Activated CD8-positive, alpha-beta T cell treated with anti-CD3 and anti-CD28 coated beads, Interleukin-2, amount 10 ng/mL, durations not matched to agents 7 days and 5 days (primary cell): ENCODE measurements around the gene NCEH1. TPM values are rescaled to one million over a fixed set of nuclear protein-coding genes. Genes with fewer than 3 reads are reported as not detected.
"Not testable (repeated sequence)": the region's sequence is repeated elsewhere in the genome, so short reads cannot be mapped to it uniquely, and the experiment has no call there.

Source experiments
- ATAC-seq: fragments of 150-1000 bp; cut with Tn5 transposase; one replicate; pipeline ENCODE4 v1.10.0; 2021; ENCODE audit warnings: moderate library complexity
- CTCF ChIA-PET: fragments of 350-600 bp; sonication (Branson Sonifier 250); formaldehyde crosslinking; loops from one replicate; lab custom pipeline; 2021; ENCODE audit warnings: antibody characterized with exemption; lab: Charles Lee
- POLR2A ChIA-PET: fragments of 350-600 bp; sonication (Branson Sonifier 250); formaldehyde crosslinking; loops from one replicate; lab custom pipeline; 2021; ENCODE audit warnings: antibody characterized with exemption; lab: Charles Lee
- DNase-seq: peaks from one replicate; pipeline ENCODE4 v3.0.0-alpha.2; 2020
- H3K27ac Mint-ChIP-seq: one replicate; pipeline ENCODE4 v1.8.0; 2021; ENCODE audit warnings: mild to moderate bottlenecking, mixed read lengths
- H3K27me3 Mint-ChIP-seq: one replicate; pipeline ENCODE4 v1.8.0; 2021; ENCODE audit warnings: low read depth, mixed read lengths
- H3K36me3 Mint-ChIP-seq: one replicate; pipeline ENCODE4 v1.8.0; 2021; ENCODE audit warnings: low read depth, mixed read lengths
- H3K4me1 Mint-ChIP-seq: one replicate; pipeline ENCODE4 v1.8.0; 2021; ENCODE audit warnings: low read depth, mixed read lengths
- H3K4me3 Mint-ChIP-seq: one replicate; pipeline ENCODE4 v1.8.0; 2021; ENCODE audit warnings: mild to moderate bottlenecking, mixed read lengths
- H3K9me3 Mint-ChIP-seq: one replicate; pipeline ENCODE4 v1.8.0; 2022; ENCODE audit warnings: mixed read lengths; ENCODE audit not compliant: insufficient read depth
- total RNA-seq, 2 experiments: library from RNA; stranded (reverse); gene quantifications; one replicate each; pipeline ENCODE4 v1.2.3, GENCODE V29; 2021

NCEH1 gene
- total RNA-seq, 2 experiments from 2014 or later: 8.0 to 8.2 TPM

GRCh38 chr3:172707030-172707429 is 3.8 kb downstream of the NCEH1 start:
- no peaks in the 10 kb centered on the region for H3K9me3 Mint-ChIP-seq
- CTCF ChIA-PET: interaction anchor here (1.9 to 2.1 kb wide), 2 partner anchors 34 to 375 kb away, joined by 5 to 8 read pairs; no protein-coding TSS in a partner anchor
- H3K4me3 Mint-ChIP-seq: no peak overlapping the region
- ATAC-seq (no peak), DNase-seq (no peak)
- no peak overlapping the region for H3K27ac Mint-ChIP-seq
- H3K36me3 Mint-ChIP-seq: no peaks in the 10 kb centered on the region
- no peaks in the 10 kb centered on the region for H3K27me3 Mint-ChIP-seq
- peaks cover 18% of the 10 kb centered on the region for H3K4me1 Mint-ChIP-seq
- POLR2A ChIA-PET: no interaction called here

- DNase-seq: no peak
- H3K36me3 Mint-ChIP-seq: no peaks in the 10 kb centered on the region
- no peaks in the 10 kb centered on the region for H3K9me3 Mint-ChIP-seq
- peaks cover 20% of the 10 kb centered on the region for H3K4me1 Mint-ChIP-seq
- H3K27me3 Mint-ChIP-seq: no peaks in the 10 kb centered on the region
- POLR2A ChIA-PET: no interaction called here
- CTCF ChIA-PET: no interaction called here
- no peak for ATAC-seq
- H3K27ac Mint-ChIP-seq: no peak overlapping the region
- no peak overlapping the region for H3K4me3 Mint-ChIP-seq
These were observed 5.7 kb downstream of the NCEH1 start for GRCh38 chr3:172705170-172705569.

GRCh38 chr3:172704001-172704400 is 6.9 kb downstream of the NCEH1 start:
- POLR2A ChIA-PET: no interaction called here
- no peak overlapping the region for H3K4me3 Mint-ChIP-seq
- H3K27me3 Mint-ChIP-seq: no peaks in the 10 kb centered on the region
- peaks cover 9% of the 10 kb centered on the region for H3K4me1 Mint-ChIP-seq
- H3K36me3 Mint-ChIP-seq: no peaks in the 10 kb centered on the region
- CTCF ChIA-PET: interaction anchor here (0.8 to 1.0 kb wide), 3 partner anchors 14 to 31 kb away, joined by 3 to 5 read pairs (median 4); no protein-coding TSS in a partner anchor
- no peak overlapping the region for H3K27ac Mint-ChIP-seq
- DNase-seq (no peak), ATAC-seq (no peak)
- H3K9me3 Mint-ChIP-seq: no peaks in the 10 kb centered on the region

GRCh38 chr3:172702731-172703130 is 8.1 kb downstream of the NCEH1 start:
- CTCF ChIA-PET, H3K36me3 Mint-ChIP-seq, H3K4me3 Mint-ChIP-seq, ATAC-seq, H3K27me3 Mint-ChIP-seq, H3K9me3 Mint-ChIP-seq, H3K4me1 Mint-ChIP-seq, POLR2A ChIA-PET, DNase-seq, H3K27ac Mint-ChIP-seq: not testable (repeated sequence)

GRCh38 chr3:172702256-172702655 is 8.6 kb downstream of the NCEH1 start:
- POLR2A ChIA-PET: no interaction called here
- H3K4me1 Mint-ChIP-seq: peaks cover 6% of the 10 kb centered on the region
- no peak overlapping the region for H3K4me3 Mint-ChIP-seq
- no peak for ATAC-seq
- CTCF ChIA-PET: interaction anchor here (0.9 kb wide), 1 partner anchor 15 kb away, joined by 3 read pairs; no protein-coding TSS in a partner anchor
- no peaks in the 10 kb centered on the region for H3K9me3 Mint-ChIP-seq
- no peaks in the 10 kb centered on the region for H3K27me3 Mint-ChIP-seq
- DNase-seq: no peak
- no peak overlapping the region for H3K27ac Mint-ChIP-seq
- no peaks in the 10 kb centered on the region for H3K36me3 Mint-ChIP-seq

- Mint-ChIP-seq H3K36me3 (no peaks in the 10 kb centered on the region), H3K27me3 (no peaks in the 10 kb centered on the region), H3K4me3 (no peak overlapping the region), H3K27ac (no peak overlapping the region), H3K4me1 (peaks cover 8% of the 10 kb centered on the region), H3K9me3 (no peaks in the 10 kb centered on the region)
- DNase-seq: no peak
- ChIA-PET CTCF (interaction anchor here (0.9 kb wide), 1 partner anchor 16 kb away, joined by 3 read pairs; no protein-coding TSS in a partner anchor), POLR2A (no interaction called here)
- ATAC-seq: no peak
These were observed 9.1 kb downstream of the NCEH1 start for GRCh38 chr3:172701751-172702150.

GRCh38 chr3:172700936-172701455 is 9.9 kb downstream of the NCEH1 start:
- Mint-ChIP-seq H3K27ac (no peak overlapping the region), H3K9me3 (no peaks in the 10 kb centered on the region), H3K36me3 (no peaks in the 10 kb centered on the region), H3K4me3 (no peak overlapping the region), H3K4me1 (peaks cover 8% of the 10 kb centered on the region), H3K27me3 (no peaks in the 10 kb centered on the region)
- CTCF ChIA-PET: interaction anchor here (0.8 to 1.5 kb wide), 3 partner anchors 9 to 28 kb away, joined by 3 to 4 read pairs (median 4); partner anchors contain the start of gene NCEH1
- DNase-seq (no peak), ATAC-seq (no peak)
- POLR2A ChIA-PET: interaction anchor here (0.6 kb wide), 1 partner anchor 663 kb away, joined by 3 read pairs; no protein-coding TSS in a partner anchor

GRCh38 chr3:172700256-172700655 is 10.6 kb downstream of the NCEH1 start:
- ChIA-PET CTCF (interaction anchor here (0.8 to 1.5 kb wide), 3 partner anchors 10 to 27 kb away, joined by 3 to 4 read pairs (median 4); partner anchors contain the start of gene NCEH1), POLR2A (no interaction called here)
- H3K4me3 Mint-ChIP-seq: no peak overlapping the region
- no peaks in the 10 kb centered on the region for H3K36me3 Mint-ChIP-seq
- no peaks in the 10 kb centered on the region for H3K27me3 Mint-ChIP-seq
- DNase-seq (no peak), ATAC-seq (no peak)
- no peak overlapping the region for H3K27ac Mint-ChIP-seq
- H3K4me1 Mint-ChIP-seq: peaks cover 8% of the 10 kb centered on the region
- H3K9me3 Mint-ChIP-seq: no peaks in the 10 kb centered on the region

- Mint-ChIP-seq H3K4me1 (peaks cover 8% of the 10 kb centered on the region), H3K9me3 (no peaks in the 10 kb centered on the region), H3K27me3 (no peaks in the 10 kb centered on the region), H3K4me3 (no peak overlapping the region), H3K36me3 (no peaks in the 10 kb centered on the region), H3K27ac (no peak overlapping the region)
- ATAC-seq: no peak
- POLR2A ChIA-PET: no interaction called here
- CTCF ChIA-PET: interaction anchor here (1.1 kb wide), 1 partner anchor 238 kb away, joined by 3 read pairs; no protein-coding TSS in a partner anchor
- no peak for DNase-seq
These were observed 11.8 kb downstream of the NCEH1 start for GRCh38 chr3:172699031-172699430.

- Mint-ChIP-seq H3K36me3 (no peaks in the 10 kb centered on the region), H3K27me3 (no peaks in the 10 kb centered on the region), H3K27ac (no peak overlapping the region), H3K9me3 (no peaks in the 10 kb centered on the region), H3K4me1 (peaks cover 8% of the 10 kb centered on the region), H3K4me3 (no peak overlapping the region)
- ChIA-PET POLR2A (no interaction called here), CTCF (no interaction called here)
- DNase-seq: no peak
- ATAC-seq: no peak
These were observed 12.2 kb downstream of the NCEH1 start for GRCh38 chr3:172698631-172699030.

- H3K9me3 Mint-ChIP-seq: peaks cover 3% of the 10 kb centered on the region
- no peak overlapping the region for H3K27ac Mint-ChIP-seq
- H3K27me3 Mint-ChIP-seq: no peaks in the 10 kb centered on the region
- no peak overlapping the region for H3K4me3 Mint-ChIP-seq
- DNase-seq (no peak), ATAC-seq (no peak)
- peaks cover 16% of the 10 kb centered on the region for H3K4me1 Mint-ChIP-seq
- ChIA-PET POLR2A (no interaction called here), CTCF (interaction anchor here (1.1 to 1.9 kb wide), 3 partner anchors 13 to 24 kb away, joined by 3 to 10 read pairs (median 3); partner anchors contain the start of gene NCEH1)
- no peaks in the 10 kb centered on the region for H3K36me3 Mint-ChIP-seq
These were observed 13.3 kb downstream of the NCEH1 start for GRCh38 chr3:172697558-172697957.

- CTCF ChIA-PET: interaction anchor here (1.5 to 1.9 kb wide), 2 partner anchors 15 to 23 kb away, joined by 3 to 10 read pairs; no protein-coding TSS in a partner anchor
- no peaks in the 10 kb centered on the region for H3K27me3 Mint-ChIP-seq
- POLR2A ChIA-PET: no interaction called here
- H3K27ac Mint-ChIP-seq: no peak overlapping the region
- DNase-seq: no peak
- peaks cover 3% of the 10 kb centered on the region for H3K9me3 Mint-ChIP-seq
- H3K36me3 Mint-ChIP-seq: no peaks in the 10 kb centered on the region
- H3K4me1 Mint-ChIP-seq: peaks cover 18% of the 10 kb centered on the region
- ATAC-seq: no peak
- H3K4me3 Mint-ChIP-seq: no peak overlapping the region
These were observed 14.5 kb downstream of the NCEH1 start for GRCh38 chr3:172696357-172696756.
